HepG2 (cell line): ENCODE results near the gene ZBTB7C. TPM values are rescaled to one million over a fixed set of nuclear protein-coding genes. Genes with fewer than 3 reads are reported as not detected.
A peak's percentile ranks its signal among the peaks of the same experiment; 100 is the strongest.

Experiments
- ATAC-seq: fragments of 200-7000 bp; cut with Tn5 transposase; 3 replicates; pipeline ENCODE4 v1.9.1; 2020; ENCODE audit warnings: mild to moderate bottlenecking, moderate library complexity
- BruUV-seq: library from RNA; stranded (reverse); fragments of 400-500 nt; replicated peaks from 2 replicates; lab custom pipeline; 2021; lab: Mats Ljungman, UMichigan
- CTCF ChIA-PET: fragments of 300-600 bp; formaldehyde crosslinking; extraction: SDS; loops from one replicate; lab custom pipeline; 2021; ENCODE audit warnings: low total read pairs, inconsistent platforms, low intra/inter-chr PET ratio; lab: Yijun Ruan, JAX
- POLR2A ChIA-PET: fragments of 350-600 bp; sonication (Branson Sonifier 250); formaldehyde crosslinking; loops from one replicate; lab custom pipeline; 2020; ENCODE audit warnings: antibody characterized with exemption, inconsistent platforms; lab: Yijun Ruan, JAX
- DNase-seq: peaks from one replicate; pipeline ENCODE4 v3.0.0-alpha.2; 2015; ENCODE audit warnings: low spot score
- FAIRE-seq: peaks from 3 replicates; lab custom pipeline; 2011; peaks lifted over from hg19 to GRCh38; lab: Jason Lieb, UNC
- H2AFZ ChIP-seq: one replicate; pipeline ENCODE4 v1.6.1; 2011; ENCODE audit warnings: low read length, inconsistent platforms
- H3K27ac ChIP-seq: fragments of 300-600 bp; 3 replicates; pipeline ENCODE4 v1.8.0; 2011; ENCODE audit warnings: mixed run types, mild to moderate bottlenecking, mixed read lengths, low read length, inconsistent platforms; ENCODE audit not compliant: insufficient read depth; ENCODE audit errors: extremely low read length
- H3K27me3 ChIP-seq, 2 experiments: fragments of 200-600 bp in 1 of 2; 2 replicates in 1 of 2; 3 replicates in 1 of 2; pipeline versions ENCODE4 v1.6.0 to v1.8.0; 2011; ENCODE audit warnings: low read length in 2 of 2, mild to moderate bottlenecking in 2 of 2, moderate library complexity in 2 of 2, inconsistent platforms in 1 of 2; ENCODE audit not compliant: insufficient read depth in 2 of 2, control insufficient read depth in 1 of 2
- H3K36me3 ChIP-seq, 2 experiments: fragments of 200-600 bp in 1 of 2; replicated peaks in 1 of 2; 2 replicates in 1 of 2; 3 replicates in 1 of 2; pipeline versions ENCODE4 v1.5.1 to v1.8.0; 2011; ENCODE audit warnings: low read length in 2 of 2, inconsistent platforms in 1 of 2; ENCODE audit not compliant: insufficient read depth in 2 of 2, control insufficient read depth in 1 of 2
- H3K4me1 ChIP-seq: 2 replicates; pipeline ENCODE4 v1.5.1; 2012; ENCODE audit warnings: low read length, inconsistent platforms; ENCODE audit not compliant: insufficient read depth
- H3K4me2 ChIP-seq: 2 replicates; pipeline ENCODE4 v1.6.0; 2011; ENCODE audit warnings: low read depth, low read length, inconsistent platforms
- H3K4me3 ChIP-seq, 3 experiments: fragments of 200-600 bp in 1 of 3; sonication (generic), shearing (Covaris generic) in 1 of 3; replicated peaks in 1 of 3; 2 replicates each; pipeline ENCODE4 v1.5.1; 2011 to 2016; ENCODE audit warnings: low read length in 3 of 3, inconsistent platforms in 2 of 3, low read depth in 2 of 3, mild to moderate bottlenecking in 2 of 3, control low read depth in 1 of 3, mixed read lengths in 1 of 3; ENCODE audit not compliant: insufficient read depth in 1 of 3
- H3K79me2 ChIP-seq: one replicate; pipeline ENCODE4 v1.6.1; 2011; ENCODE audit warnings: low read length, inconsistent platforms; ENCODE audit not compliant: insufficient read depth
- H3K9ac ChIP-seq: 2 replicates; pipeline ENCODE4 v1.6.0; 2011; ENCODE audit warnings: mild to moderate bottlenecking, low read depth, low read length, inconsistent platforms; ENCODE audit not compliant: insufficient read depth
- H3K9me3 ChIP-seq: 2 replicates; pipeline ENCODE4 v1.5.1; 2012; ENCODE audit warnings: mild to moderate bottlenecking, low read length
- H4K20me1 ChIP-seq: 2 replicates; pipeline ENCODE4 v1.6.0; 2011; ENCODE audit warnings: inconsistent platforms, mild to moderate bottlenecking, low read length, moderate library complexity; ENCODE audit not compliant: insufficient read depth
- CHD4 ChIP-seq: fragments of 200-600 bp; sonication (generic); IDR thresholded peaks from 2 replicates; pipeline ENCODE4 v1.7.0; 2017; ENCODE audit warnings: mild to moderate bottlenecking, low read length, borderline replicate concordance
- CTCF ChIP-seq: sonication (generic); formaldehyde crosslinking; IDR thresholded peaks from 2 replicates; pipeline ENCODE4 v1.5.0; 2020; ENCODE audit warnings: mild to moderate bottlenecking, missing genetic modification reagents, moderate library complexity
- ELF4 ChIP-seq: sonication (generic); formaldehyde crosslinking; IDR thresholded peaks from 2 replicates; pipeline ENCODE4 v1.5.0; 2020; ENCODE audit warnings: missing genetic modification reagents, mild to moderate bottlenecking, moderate library complexity, borderline replicate concordance
- MED1 ChIP-seq: sonication (generic); formaldehyde crosslinking; IDR thresholded peaks from 2 replicates; pipeline ENCODE4 v1.4.0; 2020; ENCODE audit warnings: missing genetic modification reagents
- MEIS2 ChIP-seq: sonication (generic); formaldehyde crosslinking; IDR thresholded peaks from 2 replicates; pipeline ENCODE4 v1.9.0; 2021; ENCODE audit warnings: mild to moderate bottlenecking, missing genetic modification reagents
- RAD21 ChIP-seq: fragments of 450-650 bp; formaldehyde crosslinking; IDR thresholded peaks from 2 replicates; pipeline ENCODE4 v1.5.0; 2020; ENCODE audit warnings: mild to moderate bottlenecking
- SAFB2 ChIP-seq: sonication (generic); formaldehyde crosslinking; IDR thresholded peaks from 2 replicates; pipeline ENCODE4 v1.5.1; 2020; ENCODE audit warnings: missing genetic modification reagents, low read depth, mild to moderate bottlenecking, borderline replicate concordance
- STAG1 ChIP-seq: sonication (generic); formaldehyde crosslinking; IDR thresholded peaks from 2 replicates; pipeline ENCODE4 v1.4.0; 2020; ENCODE audit warnings: missing genetic modification reagents
- YY1 ChIP-seq: IDR thresholded peaks from 2 replicates; pipeline ENCODE4 v1.6.1; 2011; ENCODE audit warnings: low read length, low read depth, moderate library complexity, mild to moderate bottlenecking; ENCODE audit not compliant: insufficient read depth, insufficient replicate concordance
- ZBTB37 ChIP-seq: sonication (generic); formaldehyde crosslinking; IDR thresholded peaks from 2 replicates; pipeline ENCODE4 v1.4.0; 2020; ENCODE audit warnings: mild to moderate bottlenecking, missing genetic modification reagents
- ZFP36 ChIP-seq: fragments of 150-350 bp; IDR thresholded peaks from 2 replicates; pipeline ENCODE4 v1.6.1; 2018; ENCODE audit warnings: borderline replicate concordance, low read length, low read depth; ENCODE audit not compliant: partially characterized antibody
- ZNF326 ChIP-seq: sonication (generic); formaldehyde crosslinking; IDR thresholded peaks from 2 replicates; pipeline ENCODE4 v1.4.0; 2020; ENCODE audit warnings: missing genetic modification reagents, borderline replicate concordance
- ZNF773 ChIP-seq: sonication (generic); formaldehyde crosslinking; IDR thresholded peaks from 2 replicates; pipeline ENCODE4 v1.4.0; 2020; ENCODE audit warnings: missing genetic modification reagents, borderline replicate concordance
- WGBS: methylation state at CpG from one replicate; pipeline ENCODE4 v1.1.6; 2017; ENCODE audit warnings: low lambda C conversion rate; 5-methylcytosine and 5-hydroxymethylcytosine counted together
- in situ Hi-C: cut with HindIII; loops from 2 replicates; pipeline ENCODE4 v1.10.0; 2017; ENCODE audit warnings: low pct_unique_long_range_greater_than_20kb; ENCODE audit not compliant: extremely low pct_ligation_motif_present
- intact Hi-C: fragments of 100-400 bp; cut with micrococcal nuclease; formaldehyde crosslinking; loops from one replicate; pipeline ENCODE4 v1.10.0; 2022; ENCODE audit not compliant: unreplicated experiment
- polyA plus RNA-seq, 8 experiments: library from polyadenylated mRNA; depleted of rRNA in 3 of 8; stranded (reverse) in 7 of 8; unstranded in 1 of 8; fragments of >200 nt; fragmentation: Illumina TruSeq in 4 of 8; extraction: Trizol in 4 of 8; gene quantifications; 2 replicates each; pipeline versions ENCODE4 v1.2.1 to v1.2.3, GENCODE V29; 2011 to 2016; ENCODE audit warnings: low read depth in 4 of 8, missing spikeins in 1 of 8, mixed read lengths in 1 of 8; ENCODE audit not compliant: insufficient read depth in 1 of 8
- total RNA-seq, 5 experiments: library from RNA; depleted of rRNA; stranded (reverse); fragments of >200 nt; fragmentation: Illumina TruSeq; extraction: Trizol; gene quantifications; 2 replicates each; pipeline ENCODE4 v1.2.3, GENCODE V29; 2016; ENCODE audit warnings: low read depth in 1 of 5

ZBTB7C gene
- total and polyA plus RNA-seq, 2 of the 13 experiments (the other 11 are each of a cell fraction or from before 2014, with no cell fraction given), result 0.01 to 0.04 TPM

GRCh38 chr18:48105317-48105716 is 303.9 kb downstream of the ZBTB7C start:
- TF ChIP-seq STAG1 (0 out of 2 replicates have a peak, but pooled peaks have one; percentile 29), CTCF (CRISPR knock-in tag) (peak; percentile 16; the same call in 1 of the 2 replicates), ZNF326 (CRISPR knock-in tag) (no peak)
- FAIRE-seq (no peak), ATAC-seq (no peak), DNase-seq (no peak)
- Histone ChIP-seq H3K79me2 (no peaks in the 10 kb centered on the region), H3K27me3 (peaks cover 2 to 16% of the 10 kb centered on the region in 2 experiments; a peak in 1 of 5 replicates), H3K9ac (no peak overlapping the region), H3K4me2 (no peak overlapping the region), H3K4me1 (no peaks in the 10 kb centered on the region), H2AFZ (no peak overlapping the region), H3K9me3 (no peaks in the 10 kb centered on the region), H3K27ac (no peak overlapping the region), H4K20me1 (no peaks in the 10 kb centered on the region), H3K36me3 (no peaks in the 10 kb centered on the region), H3K4me3 (no peak overlapping the region)
- POLR2A ChIA-PET, result no interaction called here
- BruUV-seq, result no TSS peak
- in situ Hi-C loops, result no loop called here
- CTCF ChIA-PET, result no interaction called here
- 17% methylated on average over 1 of the region's 1 CpG for WGBS
- intact Hi-C loops, result no loop called here

GRCh38 chr18:48104705-48105104 is 304.5 kb downstream of the ZBTB7C start:
- intact Hi-C loops, result no loop called here
- 20% methylated on average over 5 of the region's 6 CpGs for WGBS
- H3K9me3 ChIP-seq, result no peaks in the 10 kb centered on the region
- in situ Hi-C loops, result no loop called here
- H3K27me3 ChIP-seq, result peaks cover 2 to 16% of the 10 kb centered on the region in 2 experiments; a peak in 2 of 5 replicates
- BruUV-seq, result no TSS peak
- H3K4me3 ChIP-seq, result no peak overlapping the region
- DNase-seq (no peak), ATAC-seq (no peak), FAIRE-seq (no peak)
- ChIA-PET CTCF (no interaction called here), POLR2A (no interaction called here)
- H4K20me1 ChIP-seq, result no peaks in the 10 kb centered on the region
- no peak overlapping the region for H3K27ac ChIP-seq
- H3K4me1 ChIP-seq, result no peaks in the 10 kb centered on the region
- no peak overlapping the region for H3K4me2 ChIP-seq
- H3K36me3 ChIP-seq, result no peaks in the 10 kb centered on the region
- no peaks in the 10 kb centered on the region for H3K79me2 ChIP-seq
- no peak overlapping the region for H2AFZ ChIP-seq
- no peak overlapping the region for H3K9ac ChIP-seq
- TF ChIP-seq MED1 (CRISPR knock-in tag) (no peak), ZFP36 (no peak), CHD4 (no peak), MEIS2 (CRISPR knock-in tag) (no peak), ELF4 (no peak), YY1 (no peak), SAFB2 (no peak), RAD21 (CRISPR knock-in tag) (no peak), ZNF773 (no peak), ZBTB37 (no peak)
